Measurements from ENCODE around the gene ZBTB42. TPM values are rescaled to one million over a fixed set of nuclear protein-coding genes. Genes with fewer than 3 reads are reported as not detected.
A peak's percentile ranks its signal among the peaks of the same experiment; 100 is the strongest.

Gene ZBTB42
- total RNA-seq (1 to 10 TPM; 6.0 to 7.7 (median 6.6) TPM), polyA plus RNA-seq (5.3 TPM)
- long read RNA-seq, donor 1, transcript ZBTB42-201 (1 exons, 3,800 nt): major isoform, 10 of 14 reads
- long read RNA-seq, donor 1, partial matches to known transcripts: 0 of 14 reads
- long read RNA-seq, donor 1, other reads (novel, unspliced or antisense): 3 of 14 reads
- long read RNA-seq, donor 2, transcript ZBTB42-201 (1 exons, 3,800 nt): major isoform, 9 of 13 reads
- long read RNA-seq, donor 2, partial matches to known transcripts: 0 of 13 reads
- long read RNA-seq, donor 2, other reads (novel, unspliced or antisense): 3 of 13 reads
- long read RNA-seq, donor 3, transcript ZBTB42-201 (1 exons, 3,800 nt): major isoform, 13 of 13 reads
- long read RNA-seq, donor 3, partial matches to known transcripts: 0 of 13 reads
- long read RNA-seq, donor 3, other reads (novel, unspliced or antisense): 0 of 13 reads
- long read RNA-seq, donor 4, partial matches to known transcripts: 0 of 1 reads
- long read RNA-seq, donor 4, other reads (novel, unspliced or antisense): 0 of 1 reads

GRCh38 chr14:104800771-104801519 is at the start of gene ZBTB42:
TSS of gene ZBTB42 (plus strand) at chr14:104801101. CDS start at chr14:104801198, 97 bp downstream.
- H3K27me3 ChIP-seq (ENCODE audit: control insufficient read depth, insufficient read depth): no peaks in the 10 kb centered on the region
- 2% methylated on average over 105 of the region's 105 CpGs for WGBS

GRCh38 chr14:104751539-104752422 is 49.1 kb upstream of the ZBTB42 start:
- Histone ChIP-seq H3K4me1 (ENCODE audit: control insufficient read depth, insufficient read depth, low read length) (peaks cover 2% of the 10 kb centered on the region), H3K27me3 (ENCODE audit: control insufficient read depth, insufficient read depth) (no peaks in the 10 kb centered on the region), H3K9me3 (ENCODE audit: control insufficient read depth, low read length) (no peaks in the 10 kb centered on the region), H3K27ac (ENCODE audit: low read length) (peak overlapping the region; percentile 63), H3K4me3 (ENCODE audit: low read length) (peak overlapping the region; percentile 39)
- WGBS: 83% methylated on average over 90 of the region's 90 CpGs
- intact Hi-C loops (cut with DNase I): no loop called here
- DNase-seq: peak; percentile 43 to 79 (median 73)
- ATAC-seq: no peak

More at GRCh38 chr14:104800771-104801519, at the start of gene ZBTB42:
- H3K4me1 ChIP-seq (ENCODE audit: control insufficient read depth, insufficient read depth, low read length): peaks cover 3% of the 10 kb centered on the region
- DNase-seq (peak in 2 of 3 donors; percentile 60 to 91), ATAC-seq (peak; percentile 17 to 31)
- H3K9me3 ChIP-seq (ENCODE audit: control insufficient read depth, low read length): no peaks in the 10 kb centered on the region
- peak within 1 kb of the TSS; percentile 69 for H3K4me3 ChIP-seq (ENCODE audit: low read length)
- intact Hi-C loops (cut with DNase I): no loop called here
- peak within 1 kb of the TSS; percentile 97 for H3K27ac ChIP-seq (ENCODE audit: low read length)

- Histone ChIP-seq H3K27me3 (ENCODE audit: control insufficient read depth, insufficient read depth) (no peaks in the 10 kb centered on the region), H3K4me1 (ENCODE audit: control insufficient read depth, insufficient read depth, low read length) (peaks cover 2% of the 10 kb centered on the region), H3K27ac (ENCODE audit: low read length) (peak overlapping the region; percentile 63), H3K9me3 (ENCODE audit: control insufficient read depth, low read length) (no peaks in the 10 kb centered on the region), H3K4me3 (ENCODE audit: low read length) (peak overlapping the region; percentile 39)
- DNase-seq (no peak), ATAC-seq (peak in 1 of 2 donors; percentile 0)
- WGBS: 6% methylated on average over 21 of the region's 21 CpGs
- intact Hi-C loops (cut with DNase I): no loop called here
These were observed 48.5 kb upstream of the ZBTB42 start for GRCh38 chr14:104752423-104752734.

GRCh38 chr14:104752735-104753527 is 48.0 kb upstream of the ZBTB42 start, which contains the start of gene SIVA1:
TSS of gene SIVA1 (plus strand) at chr14:104753147. CDS start at chr14:104753202, 55 bp downstream.
- Histone ChIP-seq H3K27me3 (ENCODE audit: control insufficient read depth, insufficient read depth) (no peaks in the 10 kb centered on the region), H3K4me3 (ENCODE audit: low read length) (peak within 1 kb of the TSS; percentile 76), H3K9me3 (ENCODE audit: control insufficient read depth, low read length) (no peaks in the 10 kb centered on the region), H3K4me1 (ENCODE audit: control insufficient read depth, insufficient read depth, low read length) (peaks cover 2% of the 10 kb centered on the region), H3K27ac (ENCODE audit: low read length) (peak within 1 kb of the TSS; percentile 75)
- ATAC-seq (peak; percentile 96 to 97), DNase-seq (peak; percentile 100)
- intact Hi-C loops (cut with DNase I): no loop called here
- under 1% methylated on average over 95 of the region's 95 CpGs for WGBS

- intact Hi-C loops (cut with DNase I): no loop called here
- WGBS: 1% methylated on average over 30 of the region's 30 CpGs
- DNase-seq (peak; percentile 42 to 75 (median 74)), ATAC-seq (peak; percentile 0 to 2)
- Histone ChIP-seq H3K27me3 (ENCODE audit: control insufficient read depth, insufficient read depth) (no peaks in the 10 kb centered on the region), H3K9me3 (ENCODE audit: control insufficient read depth, low read length) (no peaks in the 10 kb centered on the region), H3K27ac (ENCODE audit: low read length) (peak overlapping the region; percentile 75), H3K4me1 (ENCODE audit: control insufficient read depth, insufficient read depth, low read length) (peaks cover 2% of the 10 kb centered on the region), H3K4me3 (ENCODE audit: low read length) (peak overlapping the region; percentile 76)
These were observed 47.2 kb upstream of the ZBTB42 start for GRCh38 chr14:104753528-104754212.

- peak; percentile 9 to 28 (median 13) for DNase-seq
- peak overlapping the region; percentile 76 for H3K4me3 ChIP-seq (ENCODE audit: low read length)
- H3K27me3 ChIP-seq (ENCODE audit: control insufficient read depth, insufficient read depth): no peaks in the 10 kb centered on the region
- 57% methylated on average over 13 of the region's 13 CpGs for WGBS
- H3K9me3 ChIP-seq (ENCODE audit: control insufficient read depth, low read length): no peaks in the 10 kb centered on the region
- no peak for ATAC-seq
- intact Hi-C loops (cut with DNase I): no loop called here
- H3K4me1 ChIP-seq (ENCODE audit: control insufficient read depth, insufficient read depth, low read length): peaks cover 2% of the 10 kb centered on the region
- H3K27ac ChIP-seq (ENCODE audit: low read length): no peak overlapping the region
These were observed 46.6 kb upstream of the ZBTB42 start for GRCh38 chr14:104754213-104754851.

GRCh38 chr14:104755621-104756020 is 45.3 kb upstream of the ZBTB42 start:
- intact Hi-C loops (cut with DNase I): loop anchor here in 1 of 4 donors (5.0 kb wide), 1 partner anchor 37 kb away; no protein-coding TSS in a partner anchor
- Histone ChIP-seq H3K9me3 (ENCODE audit: control insufficient read depth, low read length) (no peaks in the 10 kb centered on the region), H3K4me1 (ENCODE audit: control insufficient read depth, insufficient read depth, low read length) (peaks cover 2% of the 10 kb centered on the region), H3K4me3 (ENCODE audit: low read length) (no peak overlapping the region), H3K27ac (ENCODE audit: low read length) (no peak overlapping the region), H3K27me3 (ENCODE audit: control insufficient read depth, insufficient read depth) (no peaks in the 10 kb centered on the region)
- DNase-seq: peak in 2 of 3 donors; percentile 43 to 49
- 85% methylated on average over 11 of the region's 11 CpGs for WGBS
- ATAC-seq: no peak

GRCh38 chr14:104756477-104757237 is 44.2 kb upstream of the ZBTB42 start:
- Histone ChIP-seq H3K27me3 (ENCODE audit: control insufficient read depth, insufficient read depth) (no peaks in the 10 kb centered on the region), H3K27ac (ENCODE audit: low read length) (no peak overlapping the region), H3K9me3 (ENCODE audit: control insufficient read depth, low read length) (no peaks in the 10 kb centered on the region), H3K4me3 (ENCODE audit: low read length) (no peak overlapping the region), H3K4me1 (ENCODE audit: control insufficient read depth, insufficient read depth, low read length) (peaks cover 2% of the 10 kb centered on the region)
- no peak for ATAC-seq
- intact Hi-C loops (cut with DNase I): loop anchor here in 1 of 4 donors (5.0 kb wide), 1 partner anchor 36 kb away; no protein-coding TSS in a partner anchor
- DNase-seq: peak in 2 of 3 donors; percentile 49 to 56
- 87% methylated on average over 27 of the region's 27 CpGs for WGBS
